ENCODE data around the gene IGSF11.

IGSF11 gene

GRCh38 chr3:119015942-119016341, 18.7 kb downstream of the IGSF11 start:
- Mint-ChIP-seq H3K4me1 (peaks cover 5% of the 10 kb centered on the region), H3K27ac (no peak overlapping the region), H3K9me3 (no peaks in the 10 kb centered on the region)

GRCh38 chr3:119013951-119014350, 20.7 kb downstream of the IGSF11 start:
- no peaks in the 10 kb centered on the region for H3K36me3 Mint-ChIP-seq
- no peak overlapping the region for H3K4me3 Mint-ChIP-seq
- H3K9me3 Mint-ChIP-seq = no peaks in the 10 kb centered on the region
- no peak overlapping the region for H3K27ac Mint-ChIP-seq
- H3K4me1 Mint-ChIP-seq = no peaks in the 10 kb centered on the region
- H3K27me3 Mint-ChIP-seq = no peaks in the 10 kb centered on the region

More at GRCh38 chr3:119015942-119016341, 18.7 kb downstream of the IGSF11 start:
- H3K27me3 Mint-ChIP-seq = no peaks in the 10 kb centered on the region
- no peaks in the 10 kb centered on the region for H3K36me3 Mint-ChIP-seq
- H3K4me3 Mint-ChIP-seq = no peak overlapping the region

GRCh38 chr3:119011528-119011927, 23.1 kb downstream of the IGSF11 start:
- no peak overlapping the region for H3K27ac Mint-ChIP-seq
- H3K36me3 Mint-ChIP-seq = no peaks in the 10 kb centered on the region
- H3K9me3 Mint-ChIP-seq = no peaks in the 10 kb centered on the region

GRCh38 chr3:118997190-118997589, 37.5 kb downstream of the IGSF11 start:
- Mint-ChIP-seq H3K27ac (no peak overlapping the region), H3K27me3 (no peaks in the 10 kb centered on the region), H3K36me3 (no peaks in the 10 kb centered on the region), H3K4me3 (no peak overlapping the region), H3K4me1 (no peaks in the 10 kb centered on the region), H3K9me3 (no peaks in the 10 kb centered on the region)

More at GRCh38 chr3:119011528-119011927, 23.1 kb downstream of the IGSF11 start:
- Mint-ChIP-seq H3K27me3 (peaks cover 1% of the 10 kb centered on the region), H3K4me1 (peaks cover 4% of the 10 kb centered on the region), H3K4me3 (no peak overlapping the region)

GRCh38 chr3:118991775-118992174, 42.9 kb downstream of the IGSF11 start:
- H3K4me3 Mint-ChIP-seq = no peak overlapping the region
- no peak overlapping the region for H3K27ac Mint-ChIP-seq
- peaks cover 5% of the 10 kb centered on the region for H3K4me1 Mint-ChIP-seq
- H3K9me3 Mint-ChIP-seq = no peaks in the 10 kb centered on the region
- no peaks in the 10 kb centered on the region for H3K36me3 Mint-ChIP-seq
- H3K27me3 Mint-ChIP-seq = no peaks in the 10 kb centered on the region

GRCh38 chr3:118990823-118991560, 43.7 kb downstream of the IGSF11 start:
- Mint-ChIP-seq H3K4me3 (no peak overlapping the region), H3K27me3 (no peaks in the 10 kb centered on the region), H3K9me3 (no peaks in the 10 kb centered on the region), H3K4me1 (peaks cover 5% of the 10 kb centered on the region), H3K27ac (no peak overlapping the region), H3K36me3 (no peaks in the 10 kb centered on the region)

- Mint-ChIP-seq H3K4me3 (no peak overlapping the region), H3K36me3 (no peaks in the 10 kb centered on the region), H3K27ac (no peak overlapping the region)
Measured at GRCh38 chr3:118988198-118989130, 46.2 kb downstream of the IGSF11 start.

GRCh38 chr3:118987477-118987876, 47.2 kb downstream of the IGSF11 start:
- Mint-ChIP-seq H3K27me3 (no peaks in the 10 kb centered on the region), H3K9me3 (no peaks in the 10 kb centered on the region), H3K4me1 (peaks cover 12% of the 10 kb centered on the region), H3K4me3 (no peak overlapping the region), H3K27ac (no peak overlapping the region), H3K36me3 (no peaks in the 10 kb centered on the region)

More at GRCh38 chr3:118988198-118989130, 46.2 kb downstream of the IGSF11 start:
- H3K4me1 Mint-ChIP-seq = peaks cover 12% of the 10 kb centered on the region
- H3K9me3 Mint-ChIP-seq = no peaks in the 10 kb centered on the region
- H3K27me3 Mint-ChIP-seq = no peaks in the 10 kb centered on the region

- Mint-ChIP-seq H3K4me1 (peaks cover 12% of the 10 kb centered on the region), H3K27me3 (no peaks in the 10 kb centered on the region), H3K4me3 (no peak overlapping the region), H3K27ac (no peak overlapping the region), H3K36me3 (no peaks in the 10 kb centered on the region), H3K9me3 (no peaks in the 10 kb centered on the region)
Measured at GRCh38 chr3:118986734-118987133, 47.9 kb downstream of the IGSF11 start.

- Mint-ChIP-seq H3K4me1 (peaks cover 12% of the 10 kb centered on the region), H3K9me3 (no peaks in the 10 kb centered on the region), H3K36me3 (no peaks in the 10 kb centered on the region), H3K4me3 (no peak overlapping the region), H3K27ac (no peak overlapping the region), H3K27me3 (no peaks in the 10 kb centered on the region)
Measured at GRCh38 chr3:118984699-118985098, 49.9 kb downstream of the IGSF11 start.

GRCh38 chr3:118981494-118982134, 53.0 kb downstream of the IGSF11 start:
- no peaks in the 10 kb centered on the region for H3K27me3 Mint-ChIP-seq
- H3K4me1 Mint-ChIP-seq = peaks cover 8% of the 10 kb centered on the region
- no peaks in the 10 kb centered on the region for H3K36me3 Mint-ChIP-seq
- no peak overlapping the region for H3K4me3 Mint-ChIP-seq
- no peak overlapping the region for H3K27ac Mint-ChIP-seq
- H3K9me3 Mint-ChIP-seq = no peaks in the 10 kb centered on the region

GRCh38 chr3:118980832-118981231, 53.8 kb downstream of the IGSF11 start:
- Mint-ChIP-seq H3K4me1 (peaks cover 14% of the 10 kb centered on the region), H3K27me3 (no peaks in the 10 kb centered on the region), H3K4me3 (no peak overlapping the region), H3K27ac (no peak overlapping the region), H3K9me3 (no peaks in the 10 kb centered on the region), H3K36me3 (no peaks in the 10 kb centered on the region)

GRCh38 chr3:118978393-118978758, 56.3 kb downstream of the IGSF11 start:
- Mint-ChIP-seq H3K9me3 (no peaks in the 10 kb centered on the region), H3K27me3 (no peaks in the 10 kb centered on the region), H3K4me1 (peaks cover 14% of the 10 kb centered on the region), H3K36me3 (no peaks in the 10 kb centered on the region), H3K27ac (no peak overlapping the region), H3K4me3 (no peak overlapping the region)

- Mint-ChIP-seq H3K9me3 (no peaks in the 10 kb centered on the region), H3K27me3 (no peaks in the 10 kb centered on the region), H3K4me1 (peaks cover 14% of the 10 kb centered on the region), H3K4me3 (no peak overlapping the region), H3K36me3 (no peaks in the 10 kb centered on the region), H3K27ac (no peak overlapping the region)
Measured at GRCh38 chr3:118977671-118978392, 56.8 kb downstream of the IGSF11 start.

- Mint-ChIP-seq H3K36me3 (no peaks in the 10 kb centered on the region), H3K9me3 (no peaks in the 10 kb centered on the region), H3K4me3 (no peak overlapping the region), H3K27me3 (no peaks in the 10 kb centered on the region), H3K27ac (no peak overlapping the region), H3K4me1 (peaks cover 14% of the 10 kb centered on the region)
Measured at GRCh38 chr3:118977118-118977517, 57.5 kb downstream of the IGSF11 start.

All from activated naive CD4-positive, alpha-beta T cell treated with anti-CD3 and anti-CD28 coated beads, Interleukin-2, amount 50 U/mL, for 24 hours (primary cell).